ENCODE measurements around the gene TTLL10.
"Not testable (repeated sequence)": the region's sequence is repeated elsewhere in the genome, so short reads cannot be mapped to it uniquely, and the experiment has no call there.

The TTLL10 gene

GRCh38 chr1:1173061-1173792 lies 453 bp upstream of the TTLL10 start:
- DNase-seq: no peak

GRCh38 chr1:1175221-1176062 lies 1.8 kb downstream of the TTLL10 start:
- DNase-seq: no peak

- not testable (repeated sequence) for DNase-seq
Measured at GRCh38 chr1:1176063-1176761, 2.5 kb downstream of the TTLL10 start.

- no peak for DNase-seq
Measured at GRCh38 chr1:1176931-1177330, 3.3 kb downstream of the TTLL10 start.

- DNase-seq: no peak
Measured at GRCh38 chr1:1177452-1178206, 3.9 kb downstream of the TTLL10 start.

GRCh38 chr1:1178794-1179331 lies 5.2 kb downstream of the TTLL10 start:
- DNase-seq: no peak

GRCh38 chr1:1179346-1179982 lies 5.8 kb downstream of the TTLL10 start:
- DNase-seq: no peak

GRCh38 chr1:1179983-1180861 lies 6.5 kb downstream of the TTLL10 start:
- no peak for DNase-seq

GRCh38 chr1:1181129-1181937 lies 7.7 kb downstream of the TTLL10 start:
- no peak for DNase-seq

- DNase-seq: no peak
Measured at GRCh38 chr1:1181938-1182410, 8.3 kb downstream of the TTLL10 start.

- no peak for DNase-seq
Measured at GRCh38 chr1:1182491-1183220, 9.0 kb downstream of the TTLL10 start.

GRCh38 chr1:1183221-1183747 lies 9.6 kb downstream of the TTLL10 start:
- no peak for DNase-seq

- no peak for DNase-seq
Measured at GRCh38 chr1:1183833-1184775, 10.4 kb downstream of the TTLL10 start.

- DNase-seq: no peak
Measured at GRCh38 chr1:1185101-1185765, 11.6 kb downstream of the TTLL10 start.

GRCh38 chr1:1187938-1188337 lies 14.3 kb downstream of the TTLL10 start:
- no peak for DNase-seq

- DNase-seq: no peak
Measured at GRCh38 chr1:1189111-1189510, 15.4 kb downstream of the TTLL10 start.

- no peak for DNase-seq
Measured at GRCh38 chr1:1191734-1192133, 18.1 kb downstream of the TTLL10 start.
